Endothelial cell of umbilical vein (primary cell): Measurements from ENCODE around the gene EYS.

Source experiments
- EZH2 ChIP-seq: IDR thresholded peaks from 2 replicates; pipeline ENCODE4 v1.6.1; 2012; ENCODE audit warnings: borderline replicate concordance, low read depth, mild to moderate bottlenecking, moderate library complexity, low read length, inconsistent platforms; ENCODE audit not compliant: severe bottlenecking
- MYC ChIP-seq: IDR thresholded peaks from one replicate; pipeline ENCODE4 v1.6.1; 2011; ENCODE audit warnings: mild to moderate bottlenecking, low read depth, low read length
- POLR2A ChIP-seq: IDR thresholded peaks from 2 replicates; pipeline ENCODE4 v1.6.1; 2012; ENCODE audit warnings: low read depth, mild to moderate bottlenecking, control low read depth, low read length
- POLR2AphosphoS5 ChIP-seq: IDR thresholded peaks from 2 replicates; pipeline ENCODE4 v1.6.1; 2012; ENCODE audit warnings: low read depth, mild to moderate bottlenecking, control low read depth, low read length, moderate library complexity; ENCODE audit not compliant: insufficient read depth
- TF ChIP-seq, protein P1 (sequence below), 2 donors: IDR thresholded peaks; 1 replicate in 1 of 2; 2 replicates in 1 of 2; pipeline ENCODE4 v1.5.1; 2011; ENCODE audit warnings: low read length in 2 of 2, mild to moderate bottlenecking in 2 of 2, moderate library complexity in 2 of 2, control low read depth in 1 of 2, inconsistent platforms in 1 of 2, low read depth in 1 of 2; ENCODE audit not compliant: insufficient read depth in 1 of 2; ENCODE audit errors: extremely low read depth in 1 of 2

DNA sequence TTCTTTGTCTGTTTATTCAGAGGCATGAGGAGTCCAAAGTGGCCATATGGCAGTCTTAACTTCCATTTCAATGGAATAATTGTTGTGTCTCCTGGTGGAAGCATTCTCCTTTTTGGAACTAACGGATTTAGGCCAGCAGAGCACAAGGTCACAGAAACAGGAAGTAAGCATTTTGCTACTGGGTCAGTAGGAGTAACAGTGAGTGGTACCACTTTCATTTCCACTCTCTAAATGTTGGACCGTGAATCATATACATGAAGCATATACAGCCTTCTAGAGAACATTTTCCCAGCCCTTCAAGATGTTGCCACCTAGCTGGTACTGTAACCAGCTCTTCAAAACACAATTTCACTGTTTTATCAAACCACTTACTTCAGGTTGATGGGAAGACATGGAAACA lies 182.8 kb downstream of the EYS start:
- TF ChIP-seq, protein P1, sequence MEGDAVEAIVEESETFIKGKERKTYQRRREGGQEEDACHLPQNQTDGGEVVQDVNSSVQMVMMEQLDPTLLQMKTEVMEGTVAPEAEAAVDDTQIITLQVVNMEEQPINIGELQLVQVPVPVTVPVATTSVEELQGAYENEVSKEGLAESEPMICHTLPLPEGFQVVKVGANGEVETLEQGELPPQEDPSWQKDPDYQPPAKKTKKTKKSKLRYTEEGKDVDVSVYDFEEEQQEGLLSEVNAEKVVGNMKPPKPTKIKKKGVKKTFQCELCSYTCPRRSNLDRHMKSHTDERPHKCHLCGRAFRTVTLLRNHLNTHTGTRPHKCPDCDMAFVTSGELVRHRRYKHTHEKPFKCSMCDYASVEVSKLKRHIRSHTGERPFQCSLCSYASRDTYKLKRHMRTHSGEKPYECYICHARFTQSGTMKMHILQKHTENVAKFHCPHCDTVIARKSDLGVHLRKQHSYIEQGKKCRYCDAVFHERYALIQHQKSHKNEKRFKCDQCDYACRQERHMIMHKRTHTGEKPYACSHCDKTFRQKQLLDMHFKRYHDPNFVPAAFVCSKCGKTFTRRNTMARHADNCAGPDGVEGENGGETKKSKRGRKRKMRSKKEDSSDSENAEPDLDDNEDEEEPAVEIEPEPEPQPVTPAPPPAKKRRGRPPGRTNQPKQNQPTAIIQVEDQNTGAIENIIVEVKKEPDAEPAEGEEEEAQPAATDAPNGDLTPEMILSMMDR (IDR thresholded peaks at IDR 0.05; ENCODE audit: extremely low read depth in 1 of 2, insufficient read depth in 1 of 2, low read depth in 1 of 2, low read length in 2 of 2) = no peak
- TF ChIP-seq EZH2 = no peak
- no peak for TF ChIP-seq POLR2A
- TF ChIP-seq POLR2AphosphoS5 = no peak
- TF ChIP-seq MYC = no peak
